Lung (tissue), 12 donors: Measurements from ENCODE around the gene RBM39. TPM values are rescaled to one million over a fixed set of nuclear protein-coding genes. Genes with fewer than 3 reads are reported as not detected.
A peak's percentile ranks its signal among the peaks of the same experiment; 100 is the strongest.

Experiments
- ATAC-seq: fragments of 200-7000 bp; cut with Tn5 transposase; one replicate; pipeline ENCODE4 v1.9.1; 2020; ENCODE audit warnings: moderate number of reproducible peaks; ENCODE audit not compliant: insufficient read depth, low FRiP score
- DNase-seq, 3 donors: peaks; one replicate each; pipeline ENCODE4 v3.0.0-alpha.2; 2013 to 2017
- H3K27ac ChIP-seq, 2 donors: one replicate each; pipeline ENCODE4 v1.5.1; 2013; ENCODE audit warnings: mild to moderate bottlenecking in 2 of 2, moderate library complexity in 2 of 2, control low read depth in 1 of 2, inconsistent platforms in 1 of 2, low read depth in 1 of 2, low read length in 1 of 2
- H3K27me3 ChIP-seq, 3 donors: one replicate each; pipeline ENCODE4 v1.5.1; 2013; ENCODE audit warnings: low read length in 2 of 3; ENCODE audit not compliant: control insufficient read depth in 3 of 3, insufficient read depth in 3 of 3
- H3K36me3 ChIP-seq, 4 donors: one replicate each; pipeline ENCODE4 v1.5.1; 2013; ENCODE audit warnings: low read length in 4 of 4, mild to moderate bottlenecking in 1 of 4, moderate library complexity in 1 of 4; ENCODE audit not compliant: control insufficient read depth in 4 of 4, insufficient read depth in 4 of 4
- H3K4me1 ChIP-seq, 5 donors: one replicate each; pipeline ENCODE4 v1.5.1; 2013; ENCODE audit warnings: low read length in 5 of 5, mild to moderate bottlenecking in 2 of 5, moderate library complexity in 1 of 5; ENCODE audit not compliant: control insufficient read depth in 5 of 5, insufficient read depth in 5 of 5
- H3K4me3 ChIP-seq: one replicate; pipeline ENCODE4 v1.5.1; 2013; ENCODE audit warnings: mild to moderate bottlenecking, control low read depth, moderate library complexity
- H3K9ac ChIP-seq, 2 donors: one replicate each; pipeline ENCODE4 v1.5.1; 2013; ENCODE audit warnings: low read length in 2 of 2, control low read depth in 1 of 2; ENCODE audit not compliant: insufficient read depth in 1 of 2
- H3K9me3 ChIP-seq, 4 donors: one replicate each; pipeline ENCODE4 v1.5.1; 2013; ENCODE audit warnings: low read length in 3 of 4, mild to moderate bottlenecking in 1 of 4, moderate library complexity in 1 of 4; ENCODE audit not compliant: control insufficient read depth in 4 of 4, insufficient read depth in 3 of 4
- WGBS, 2 donors: extraction: QIAGEN DNeasy Blood & Tissue Kit; methylation state at CpG; one replicate each; pipeline ENCODE4 v1.1.7; 2013; 5-methylcytosine and 5-hydroxymethylcytosine counted together
- polyA plus RNA-seq, 2 donors: library from polyadenylated mRNA; stranded (reverse); fragments of 200-250 nt; gene quantifications; one replicate each; pipeline ENCODE4 v1.2.1, GENCODE V29; 2013
- total RNA-seq, 2 donors: library from RNA; depleted of rRNA in 1 of 2; stranded (reverse); fragments of >200 nt in 1 of 2; gene quantifications; one replicate each; pipeline ENCODE4 v1.2.1, GENCODE V29; 2014 to 2021
- TF ChIP-seq, protein P1 (sequence below): IDR thresholded peaks from 2 replicates; pipeline ENCODE4 v1.5.1; 2012; ENCODE audit warnings: mild to moderate bottlenecking; ENCODE audit errors: control extremely low read depth, extremely low read depth
- donor health status: control.
- donor health status: control.
- donor health status: Bipolar disorder and iron deficiency.
- donor health status: healthy.
- donor health status: DM: yes; HTN: yes; CAD: no.

RBM39 gene
- total and polyA plus RNA-seq, 4 donors = 162 to 689 (median 356) TPM

DNA sequence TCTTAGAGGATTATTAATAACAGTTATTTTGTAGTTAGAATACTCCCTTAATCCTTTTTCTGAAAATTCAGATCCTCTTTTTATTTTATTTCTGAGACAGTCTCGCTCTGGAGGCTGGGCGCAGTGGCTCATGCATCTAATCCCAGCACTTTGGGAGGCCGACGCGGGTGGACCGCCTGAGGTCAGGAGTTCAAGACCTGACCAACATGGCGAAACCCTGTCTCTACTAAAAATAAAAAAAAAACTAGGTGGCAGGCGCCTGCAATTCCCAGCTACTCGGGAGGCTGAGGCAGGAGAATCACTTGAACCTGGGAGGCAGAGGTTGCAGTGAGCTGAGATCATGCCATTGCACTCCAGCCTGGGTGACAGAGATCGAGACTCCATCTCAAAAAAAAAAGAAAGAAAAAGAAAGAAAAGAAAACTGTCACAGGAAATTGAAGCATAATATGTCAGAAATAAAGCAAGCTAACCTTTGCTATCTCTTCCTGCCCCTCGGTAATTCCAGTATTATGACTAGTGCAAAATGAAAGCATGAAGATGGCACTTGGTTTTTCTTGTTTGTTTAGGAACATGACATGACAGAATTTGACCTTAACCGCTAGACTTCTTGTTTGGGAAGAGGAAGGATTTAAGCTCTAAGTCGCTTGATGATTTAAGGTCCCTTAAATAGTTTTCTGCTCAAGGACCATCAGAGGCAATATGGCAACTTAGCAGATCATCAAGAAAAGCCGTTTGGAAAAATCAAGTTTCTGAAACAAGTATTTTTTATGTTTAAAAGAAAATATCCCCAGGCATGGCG lies 1.8 kb upstream of the RBM39 start:
- no peaks in the 10 kb centered on the region for H3K27me3 ChIP-seq
- WGBS, 2 donors = 41 to 57% methylated on average over 15 of the region's 15 CpGs
- H3K9me3 ChIP-seq = no peaks in the 10 kb centered on the region
- DNase-seq (peak in 2 of 3 donors; percentile 27 to 37), ATAC-seq (no peak)
- H3K27ac ChIP-seq = peak overlapping the region; percentile 90 to 97
- peak overlapping the region in 1 of 2 donors; percentile 26 for H3K9ac ChIP-seq
- H3K4me1 ChIP-seq = peaks cover 3 to 30% (median 8%) of the 10 kb centered on the region in 5 donors
- H3K36me3 ChIP-seq = peaks cover 2 to 22% (median 7%) of the 10 kb centered on the region in 4 donors
- TF ChIP-seq, protein P1, sequence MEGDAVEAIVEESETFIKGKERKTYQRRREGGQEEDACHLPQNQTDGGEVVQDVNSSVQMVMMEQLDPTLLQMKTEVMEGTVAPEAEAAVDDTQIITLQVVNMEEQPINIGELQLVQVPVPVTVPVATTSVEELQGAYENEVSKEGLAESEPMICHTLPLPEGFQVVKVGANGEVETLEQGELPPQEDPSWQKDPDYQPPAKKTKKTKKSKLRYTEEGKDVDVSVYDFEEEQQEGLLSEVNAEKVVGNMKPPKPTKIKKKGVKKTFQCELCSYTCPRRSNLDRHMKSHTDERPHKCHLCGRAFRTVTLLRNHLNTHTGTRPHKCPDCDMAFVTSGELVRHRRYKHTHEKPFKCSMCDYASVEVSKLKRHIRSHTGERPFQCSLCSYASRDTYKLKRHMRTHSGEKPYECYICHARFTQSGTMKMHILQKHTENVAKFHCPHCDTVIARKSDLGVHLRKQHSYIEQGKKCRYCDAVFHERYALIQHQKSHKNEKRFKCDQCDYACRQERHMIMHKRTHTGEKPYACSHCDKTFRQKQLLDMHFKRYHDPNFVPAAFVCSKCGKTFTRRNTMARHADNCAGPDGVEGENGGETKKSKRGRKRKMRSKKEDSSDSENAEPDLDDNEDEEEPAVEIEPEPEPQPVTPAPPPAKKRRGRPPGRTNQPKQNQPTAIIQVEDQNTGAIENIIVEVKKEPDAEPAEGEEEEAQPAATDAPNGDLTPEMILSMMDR = no peak
- no peak overlapping the region for H3K4me3 ChIP-seq

- TF ChIP-seq, protein P1 = no peak
- DNase-seq = peak in 2 of 3 donors; percentile 56 to 60
- ATAC-seq = no peak
- peak overlapping the region; percentile 33 for H3K4me3 ChIP-seq
- no peaks in the 10 kb centered on the region for H3K9me3 ChIP-seq
- peaks cover 7 to 30% (median 16%) of the 10 kb centered on the region in 4 donors for H3K36me3 ChIP-seq
- no peaks in the 10 kb centered on the region for H3K27me3 ChIP-seq
- WGBS, 2 donors = 0 to 1% methylated on average over 8 of the region's 8 CpGs
- H3K4me1 ChIP-seq = peaks cover 3 to 37% (median 9%) of the 10 kb centered on the region in 5 donors
- peak overlapping the region; percentile 95 to 97 for H3K27ac ChIP-seq
- H3K9ac ChIP-seq = peak overlapping the region; percentile 94 to 96
These were observed 872 bp upstream of the RBM39 start for GRCh38 chr20:35742741-35743523.

DNA sequence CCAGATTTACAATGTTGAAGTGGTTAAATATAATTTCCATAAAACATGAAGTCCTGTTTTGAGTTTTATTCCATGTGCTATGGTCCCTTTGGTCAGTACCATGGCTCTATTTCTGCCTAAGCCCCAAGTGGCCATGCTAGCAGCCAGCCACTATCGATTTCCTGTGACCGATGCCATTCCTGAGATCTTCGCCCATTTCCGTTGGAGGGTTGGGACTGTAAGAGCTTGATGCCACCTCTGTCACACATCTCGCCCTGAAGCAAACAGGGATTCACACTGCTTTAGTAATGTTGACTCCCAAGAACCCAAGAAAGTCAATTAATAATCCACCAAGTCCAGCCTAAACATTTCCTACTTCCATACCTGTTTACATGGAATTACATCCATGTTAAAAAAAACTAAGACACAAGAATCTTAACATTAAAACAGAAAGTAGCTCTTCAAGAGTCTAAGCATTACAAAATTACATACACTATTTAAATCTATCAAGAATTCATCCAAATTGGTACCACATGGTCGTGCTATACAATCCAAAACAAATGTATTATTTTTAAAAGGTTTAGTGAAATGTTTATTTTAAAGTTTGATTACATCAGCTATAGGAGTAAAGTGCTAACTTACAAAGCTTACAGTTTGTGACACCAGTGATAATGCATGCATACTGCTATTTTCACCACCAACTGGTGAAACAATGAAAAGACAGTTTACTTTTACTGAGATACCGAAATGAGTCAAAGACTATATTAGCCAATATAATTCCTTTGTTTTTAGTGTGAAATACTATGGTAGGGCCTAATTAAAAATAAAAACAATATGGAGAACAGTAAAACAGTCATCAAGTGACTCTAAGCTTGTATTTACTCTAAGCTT lies 2.5 kb downstream of the RBM39 start:
- Histone ChIP-seq H3K27me3 (no peaks in the 10 kb centered on the region), H3K36me3 (peaks cover 19 to 47% (median 37%) of the 10 kb centered on the region in 4 donors), H3K9ac (no peak overlapping the region), H3K9me3 (no peaks in the 10 kb centered on the region), H3K4me1 (peaks cover 3 to 37% (median 12%) of the 10 kb centered on the region in 5 donors), H3K27ac (peak overlapping the region in 1 of 2 donors; percentile 61), H3K4me3 (peak overlapping the region; percentile 20)
- TF ChIP-seq, protein P1 = no peak
- DNase-seq = peak in 2 of 3 donors; percentile 26 to 31
- no peak for ATAC-seq
- 42 to 67% methylated on average over 7 of the region's 7 CpGs for WGBS, 2 donors
